Epithelial cell of umbilical artery (primary cell): ENCODE data around the gene CSHL1. TPM values are rescaled to one million over a fixed set of nuclear protein-coding genes. Genes with fewer than 3 reads are reported as not detected.

ENCODE experiments used
- total RNA-seq: library from RNA; depleted of rRNA; stranded (reverse); fragments of >200 nt; gene quantifications from 2 replicates; pipeline ENCODE4 v1.2.3, GENCODE V29; 2014

Gene CSHL1
- not detected in 2 replicates for total RNA-seq

GRCh38 chr17:63911041-63911635 lies at the start of gene CSHL1:
TSS of gene CSHL1 (minus strand) at chr17:63911258. CDS start at chr17:63911196, 62 bp downstream.

GRCh38 chr17:63931981-63932561 lies 21.0 kb upstream of the CSHL1 start, which contains the start of gene CD79B:
TSS of gene CD79B (minus strand) at chr17:63932331. CDS start at chr17:63932261, 70 bp downstream.

GRCh38 chr17:63918789-63919305 lies 7.8 kb upstream of the CSHL1 start, which contains the start of gene GH1:
TSS of gene GH1 (minus strand) at chr17:63918839. CDS start at chr17:63918776, 63 bp downstream.

GRCh38 chr17:63896524-63897354 lies 14.3 kb downstream of the CSHL1 start, which contains the start of gene CSH1:
TSS of gene CSH1 (minus strand) at chr17:63896574. CDS start at chr17:63896511, 63 bp downstream.

GRCh38 chr17:63881935-63882601 lies 29.0 kb downstream of the CSHL1 start, which contains the start of gene GH2:
TSS of gene GH2 (minus strand) at chr17:63881944. CDS start at chr17:63881801, 143 bp downstream.

GRCh38 chr17:63873577-63873976 lies 37.5 kb downstream of the CSHL1 start, which contains the start of gene CSH2:
TSS of gene CSH2 (minus strand) at chr17:63873677. CDS start at chr17:63873614, 63 bp downstream.

Other genes with a start within 250 kb of the CSHL1 start
- 28.3 and 28.4 TPM in 2 replicates for gene LIMD2, start 211.1 kb downstream of the CSHL1 start, total RNA-seq
- gene STRADA, start 169.5 kb downstream of the CSHL1 start, total RNA-seq, result 11.7 and 25.4 TPM in 2 replicates
- gene CCDC47, start 137.7 kb downstream of the CSHL1 start, total RNA-seq, result 86.4 and 114 TPM in 2 replicates
- gene DDX42, start 137.1 kb downstream of the CSHL1 start, total RNA-seq, result 64.6 and 65.4 TPM in 2 replicates
- gene PSMC5, start 83.8 kb downstream of the CSHL1 start, total RNA-seq, result 94.2 and 101 TPM in 2 replicates
- 60.3 and 94.8 TPM in 2 replicates for gene FTSJ3, start 83.6 kb downstream of the CSHL1 start, total RNA-seq
- gene SMARCD2, start 68.6 kb downstream of the CSHL1 start, total RNA-seq, result 64.1 and 83.2 TPM in 2 replicates
- gene CSH2, start 37.6 kb downstream of the CSHL1 start, total RNA-seq, result not detected in 2 replicates
- gene GH2, start 29.3 kb downstream of the CSHL1 start, total RNA-seq, result not detected in 2 replicates
- gene CSH1, start 14.7 kb downstream of the CSHL1 start, total RNA-seq, result not detected in 2 replicates
- gene GH1, start 7.6 kb upstream of the CSHL1 start, total RNA-seq, result not detected in 2 replicates
- 0.65 and 2.0 TPM in 2 replicates for gene CD79B, start 21.1 kb upstream of the CSHL1 start, total RNA-seq
- gene SCN4A, start 61.7 kb upstream of the CSHL1 start, total RNA-seq, result under 0.01 TPM in 1 of 2 replicates, not detected in the other
- 0.30 and 0.32 TPM in 2 replicates for gene PRR29, start 87.1 kb upstream of the CSHL1 start, total RNA-seq
- gene ICAM2, start 109.4 kb upstream of the CSHL1 start, total RNA-seq, result 743 and 963 TPM in 2 replicates
- 10.1 and 12.5 TPM in 2 replicates for gene ERN1, start 218.9 kb upstream of the CSHL1 start, total RNA-seq